HepG2 (cell line): ENCODE results near the gene ESYT1. TPM values are rescaled to one million over a fixed set of nuclear protein-coding genes. Genes with fewer than 3 reads are reported as not detected.

Experiments used
- ATRX ChIP-seq: sonication (generic); formaldehyde crosslinking; IDR thresholded peaks from 2 replicates; pipeline ENCODE4 v1.4.0; 2020; ENCODE audit warnings: missing genetic modification reagents, borderline replicate concordance
- BRD4 ChIP-seq: sonication (generic); formaldehyde crosslinking; IDR thresholded peaks from 2 replicates; pipeline ENCODE4 v1.4.0; 2020; ENCODE audit warnings: missing genetic modification reagents
- ELF3 ChIP-seq: IDR thresholded peaks from 2 replicates; pipeline ENCODE4 v1.6.1; 2016; ENCODE audit warnings: missing genetic modification reagents, missing compliant biosample characterization
- HOXA5 ChIP-seq: sonication (generic); formaldehyde crosslinking; IDR thresholded peaks from 2 replicates; pipeline ENCODE4 v1.4.0; 2020; ENCODE audit warnings: missing genetic modification reagents
- MXI1 ChIP-seq: IDR thresholded peaks from 3 replicates; pipeline ENCODE4 v1.6.1; 2012; ENCODE audit warnings: low read depth, low read length, inconsistent platforms, borderline replicate concordance
- NFYB ChIP-seq: sonication (generic); formaldehyde crosslinking; IDR thresholded peaks from 2 replicates; pipeline ENCODE4 v1.4.0; 2020; ENCODE audit warnings: missing genetic modification reagents
- NFYC ChIP-seq: IDR thresholded peaks from 2 replicates; pipeline ENCODE4 v1.6.1; 2016; ENCODE audit warnings: missing genetic modification reagents, missing compliant biosample characterization
- NR1H2 ChIP-seq: sonication (generic); formaldehyde crosslinking; IDR thresholded peaks from 2 replicates; pipeline ENCODE4 v1.8.1; 2022; ENCODE audit warnings: low read depth, missing genetic modification reagents, borderline replicate concordance
- SNAPC2 ChIP-seq: sonication (generic); formaldehyde crosslinking; IDR thresholded peaks from 2 replicates; pipeline ENCODE4 v1.8.1; 2022; ENCODE audit warnings: mild to moderate bottlenecking, missing genetic modification reagents
- SP1 ChIP-seq, 2 experiments: fragments of 450-650 bp in 1 of 2; sonication (generic) in 1 of 2; formaldehyde crosslinking in 1 of 2; IDR thresholded peaks; 2 replicates each; pipeline versions ENCODE4 v1.4.0 to v1.6.1; 2016 to 2020; ENCODE audit warnings: missing genetic modification reagents in 1 of 2
- ZFP37 ChIP-seq: sonication (generic); formaldehyde crosslinking; IDR thresholded peaks from 2 replicates; pipeline ENCODE4 v1.4.0; 2020; ENCODE audit warnings: missing genetic modification reagents, borderline replicate concordance
- ZNF17 ChIP-seq: sonication (generic); formaldehyde crosslinking; IDR thresholded peaks from 2 replicates; pipeline ENCODE4 v1.5.0; 2020; ENCODE audit warnings: mild to moderate bottlenecking, missing genetic modification reagents
- ZNF24 ChIP-seq: fragments of 450-650 bp; IDR thresholded peaks from 2 replicates; pipeline ENCODE4 v1.6.1; 2017; ENCODE audit warnings: antibody characterized with exemption, mild to moderate bottlenecking
- ZNF672 ChIP-seq: sonication (generic); formaldehyde crosslinking; IDR thresholded peaks from 2 replicates; pipeline ENCODE4 v1.8.1; 2022; ENCODE audit warnings: missing genetic modification reagents
- polyA plus RNA-seq, 8 experiments: library from polyadenylated mRNA; depleted of rRNA in 3 of 8; stranded (reverse) in 7 of 8; unstranded in 1 of 8; fragments of >200 nt; fragmentation: Illumina TruSeq in 4 of 8; extraction: Trizol in 4 of 8; gene quantifications; 2 replicates each; pipeline versions ENCODE4 v1.2.1 to v1.2.3, GENCODE V29; 2011 to 2016; ENCODE audit warnings: low read depth in 4 of 8, missing spikeins in 1 of 8, mixed read lengths in 1 of 8; ENCODE audit not compliant: insufficient read depth in 1 of 8
- total RNA-seq, 5 experiments: library from RNA; depleted of rRNA; stranded (reverse); fragments of >200 nt; fragmentation: Illumina TruSeq; extraction: Trizol; gene quantifications; 2 replicates each; pipeline ENCODE4 v1.2.3, GENCODE V29; 2016; ENCODE audit warnings: low read depth in 1 of 5
- TF ChIP-seq, protein P1 (sequence below): sonication (generic); formaldehyde crosslinking; IDR thresholded peaks from 2 replicates; pipeline ENCODE4 v1.4.0; 2020; ENCODE audit warnings: missing genetic modification reagents
- TF ChIP-seq, protein P2 (sequence below): IDR thresholded peaks from 2 replicates; pipeline ENCODE4 v1.6.1; 2012; ENCODE audit warnings: low read length, improper control_type of control experiment
- TF ChIP-seq, protein P3 (sequence below): sonication (generic); formaldehyde crosslinking; IDR thresholded peaks from 2 replicates; pipeline ENCODE4 v1.9.0; 2021; ENCODE audit warnings: missing genetic modification reagents, borderline replicate concordance
- TF ChIP-seq, protein P4 (sequence below): IDR thresholded peaks from 2 replicates; pipeline ENCODE4 v1.6.1; 2016; ENCODE audit warnings: low read depth, missing genetic modification reagents, missing compliant biosample characterization

The ESYT1 gene
- total and polyA plus RNA-seq, 2 of the 13 experiments (the other 11 are each of a cell fraction or from before 2014, with no cell fraction given) = 66.9 to 71.0 TPM

- TF ChIP-seq SNAPC2 (CRISPR knock-in tag) (no peak), ZNF672 (CRISPR knock-in tag) (no peak), MXI1 (peak; percentile 61; the same call in 1 of the 3 replicates), NFYB (no peak), SP1 (IDR thresholded peaks at IDR 0.05) (no peak), SP1 (CRISPR knock-in tag; IDR thresholded peaks at IDR 0.05) (peak; percentile 27; the same call in 1 of the 2 replicates), ATRX (CRISPR knock-in tag) (no peak), ELF3 (CRISPR knock-in tag) (peak; percentile 39; the same call in 1 of the 2 replicates), NFYC (CRISPR knock-in tag) (no peak), ZNF24 (no peak), HOXA5 (CRISPR knock-in tag) (no peak), ZFP37 (no peak), NR1H2 (CRISPR knock-in tag) (no peak), ZNF17 (no peak), BRD4 (no peak; the same call in 1 of the 2 replicates)
- TF ChIP-seq, protein P1, sequence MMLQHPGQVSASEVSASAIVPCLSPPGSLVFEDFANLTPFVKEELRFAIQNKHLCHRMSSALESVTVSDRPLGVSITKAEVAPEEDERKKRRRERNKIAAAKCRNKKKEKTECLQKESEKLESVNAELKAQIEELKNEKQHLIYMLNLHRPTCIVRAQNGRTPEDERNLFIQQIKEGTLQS (CRISPR knock-in tag) = 0 out of 2 replicates have a peak, but pooled peaks have one; percentile 11
- TF ChIP-seq, protein P2, sequence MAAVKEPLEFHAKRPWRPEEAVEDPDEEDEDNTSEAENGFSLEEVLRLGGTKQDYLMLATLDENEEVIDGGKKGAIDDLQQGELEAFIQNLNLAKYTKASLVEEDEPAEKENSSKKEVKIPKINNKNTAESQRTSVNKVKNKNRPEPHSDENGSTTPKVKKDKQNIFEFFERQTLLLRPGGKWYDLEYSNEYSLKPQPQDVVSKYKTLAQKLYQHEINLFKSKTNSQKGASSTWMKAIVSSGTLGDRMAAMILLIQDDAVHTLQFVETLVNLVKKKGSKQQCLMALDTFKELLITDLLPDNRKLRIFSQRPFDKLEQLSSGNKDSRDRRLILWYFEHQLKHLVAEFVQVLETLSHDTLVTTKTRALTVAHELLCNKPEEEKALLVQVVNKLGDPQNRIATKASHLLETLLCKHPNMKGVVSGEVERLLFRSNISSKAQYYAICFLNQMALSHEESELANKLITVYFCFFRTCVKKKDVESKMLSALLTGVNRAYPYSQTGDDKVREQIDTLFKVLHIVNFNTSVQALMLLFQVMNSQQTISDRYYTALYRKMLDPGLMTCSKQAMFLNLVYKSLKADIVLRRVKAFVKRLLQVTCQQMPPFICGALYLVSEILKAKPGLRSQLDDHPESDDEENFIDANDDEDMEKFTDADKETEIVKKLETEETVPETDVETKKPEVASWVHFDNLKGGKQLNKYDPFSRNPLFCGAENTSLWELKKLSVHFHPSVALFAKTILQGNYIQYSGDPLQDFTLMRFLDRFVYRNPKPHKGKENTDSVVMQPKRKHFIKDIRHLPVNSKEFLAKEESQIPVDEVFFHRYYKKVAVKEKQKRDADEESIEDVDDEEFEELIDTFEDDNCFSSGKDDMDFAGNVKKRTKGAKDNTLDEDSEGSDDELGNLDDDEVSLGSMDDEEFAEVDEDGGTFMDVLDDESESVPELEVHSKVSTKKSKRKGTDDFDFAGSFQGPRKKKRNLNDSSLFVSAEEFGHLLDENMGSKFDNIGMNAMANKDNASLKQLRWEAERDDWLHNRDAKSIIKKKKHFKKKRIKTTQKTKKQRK = no peak
- TF ChIP-seq, protein P3, sequence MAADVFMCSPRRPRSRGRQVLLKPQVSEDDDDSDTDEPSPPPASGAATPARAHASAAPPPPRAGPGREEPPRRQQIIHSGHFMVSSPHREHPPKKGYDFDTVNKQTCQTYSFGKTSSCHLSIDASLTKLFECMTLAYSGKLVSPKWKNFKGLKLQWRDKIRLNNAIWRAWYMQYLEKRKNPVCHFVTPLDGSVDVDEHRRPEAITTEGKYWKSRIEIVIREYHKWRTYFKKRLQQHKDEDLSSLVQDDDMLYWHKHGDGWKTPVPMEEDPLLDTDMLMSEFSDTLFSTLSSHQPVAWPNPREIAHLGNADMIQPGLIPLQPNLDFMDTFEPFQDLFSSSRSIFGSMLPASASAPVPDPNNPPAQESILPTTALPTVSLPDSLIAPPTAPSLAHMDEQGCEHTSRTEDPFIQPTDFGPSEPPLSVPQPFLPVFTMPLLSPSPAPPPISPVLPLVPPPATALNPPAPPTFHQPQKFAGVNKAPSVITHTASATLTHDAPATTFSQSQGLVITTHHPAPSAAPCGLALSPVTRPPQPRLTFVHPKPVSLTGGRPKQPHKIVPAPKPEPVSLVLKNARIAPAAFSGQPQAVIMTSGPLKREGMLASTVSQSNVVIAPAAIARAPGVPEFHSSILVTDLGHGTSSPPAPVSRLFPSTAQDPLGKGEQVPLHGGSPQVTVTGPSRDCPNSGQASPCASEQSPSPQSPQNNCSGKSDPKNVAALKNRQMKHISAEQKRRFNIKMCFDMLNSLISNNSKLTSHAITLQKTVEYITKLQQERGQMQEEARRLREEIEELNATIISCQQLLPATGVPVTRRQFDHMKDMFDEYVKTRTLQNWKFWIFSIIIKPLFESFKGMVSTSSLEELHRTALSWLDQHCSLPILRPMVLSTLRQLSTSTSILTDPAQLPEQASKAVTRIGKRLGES = no peak
- TF ChIP-seq, protein P4, sequence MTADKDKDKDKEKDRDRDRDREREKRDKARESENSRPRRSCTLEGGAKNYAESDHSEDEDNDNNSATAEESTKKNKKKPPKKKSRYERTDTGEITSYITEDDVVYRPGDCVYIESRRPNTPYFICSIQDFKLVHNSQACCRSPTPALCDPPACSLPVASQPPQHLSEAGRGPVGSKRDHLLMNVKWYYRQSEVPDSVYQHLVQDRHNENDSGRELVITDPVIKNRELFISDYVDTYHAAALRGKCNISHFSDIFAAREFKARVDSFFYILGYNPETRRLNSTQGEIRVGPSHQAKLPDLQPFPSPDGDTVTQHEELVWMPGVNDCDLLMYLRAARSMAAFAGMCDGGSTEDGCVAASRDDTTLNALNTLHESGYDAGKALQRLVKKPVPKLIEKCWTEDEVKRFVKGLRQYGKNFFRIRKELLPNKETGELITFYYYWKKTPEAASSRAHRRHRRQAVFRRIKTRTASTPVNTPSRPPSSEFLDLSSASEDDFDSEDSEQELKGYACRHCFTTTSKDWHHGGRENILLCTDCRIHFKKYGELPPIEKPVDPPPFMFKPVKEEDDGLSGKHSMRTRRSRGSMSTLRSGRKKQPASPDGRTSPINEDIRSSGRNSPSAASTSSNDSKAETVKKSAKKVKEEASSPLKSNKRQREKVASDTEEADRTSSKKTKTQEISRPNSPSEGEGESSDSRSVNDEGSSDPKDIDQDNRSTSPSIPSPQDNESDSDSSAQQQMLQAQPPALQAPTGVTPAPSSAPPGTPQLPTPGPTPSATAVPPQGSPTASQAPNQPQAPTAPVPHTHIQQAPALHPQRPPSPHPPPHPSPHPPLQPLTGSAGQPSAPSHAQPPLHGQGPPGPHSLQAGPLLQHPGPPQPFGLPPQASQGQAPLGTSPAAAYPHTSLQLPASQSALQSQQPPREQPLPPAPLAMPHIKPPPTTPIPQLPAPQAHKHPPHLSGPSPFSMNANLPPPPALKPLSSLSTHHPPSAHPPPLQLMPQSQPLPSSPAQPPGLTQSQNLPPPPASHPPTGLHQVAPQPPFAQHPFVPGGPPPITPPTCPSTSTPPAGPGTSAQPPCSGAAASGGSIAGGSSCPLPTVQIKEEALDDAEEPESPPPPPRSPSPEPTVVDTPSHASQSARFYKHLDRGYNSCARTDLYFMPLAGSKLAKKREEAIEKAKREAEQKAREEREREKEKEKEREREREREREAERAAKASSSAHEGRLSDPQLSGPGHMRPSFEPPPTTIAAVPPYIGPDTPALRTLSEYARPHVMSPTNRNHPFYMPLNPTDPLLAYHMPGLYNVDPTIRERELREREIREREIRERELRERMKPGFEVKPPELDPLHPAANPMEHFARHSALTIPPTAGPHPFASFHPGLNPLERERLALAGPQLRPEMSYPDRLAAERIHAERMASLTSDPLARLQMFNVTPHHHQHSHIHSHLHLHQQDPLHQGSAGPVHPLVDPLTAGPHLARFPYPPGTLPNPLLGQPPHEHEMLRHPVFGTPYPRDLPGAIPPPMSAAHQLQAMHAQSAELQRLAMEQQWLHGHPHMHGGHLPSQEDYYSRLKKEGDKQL (CRISPR knock-in tag) = no peak
These were observed 48.9 kb upstream of the ESYT1 start (continued) for GRCh38 chr12:56078931-56079722.
